GM18907 (cell line): ENCODE data around the gene COX4I2.
"Not testable (repeated sequence)": the region's sequence is repeated elsewhere in the genome, so short reads cannot be mapped to it uniquely, and the experiment has no call there.

ENCODE experiments used
- ATAC-seq: cut with Tn5 transposase; IDR thresholded peaks from one replicate; pipeline ENCODE4 v1.9.1; 2021; ENCODE audit warnings: mild to moderate bottlenecking, moderate library complexity; ENCODE audit not compliant: unreplicated experiment

Gene COX4I2

DNA sequence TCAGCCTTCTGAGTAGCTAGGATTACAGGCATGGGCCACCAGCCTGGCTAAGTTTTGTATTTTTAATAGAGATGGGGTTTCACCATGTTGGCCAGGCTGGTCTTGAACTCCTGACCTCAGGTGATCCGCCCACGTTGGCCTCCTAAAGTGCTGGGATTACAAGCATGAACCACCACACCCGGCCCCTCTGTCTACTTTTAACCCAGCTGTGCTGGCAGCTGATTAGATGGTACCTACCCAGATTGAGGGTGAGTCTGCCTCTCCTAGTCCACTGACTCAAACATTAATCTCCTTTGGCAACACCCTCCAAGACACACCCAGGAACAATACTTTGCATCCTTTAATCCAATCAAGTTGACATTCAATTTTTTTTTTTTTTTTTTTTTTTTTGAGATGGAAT, 10.4 kb downstream of the COX4I2 start:
- ATAC-seq = not testable (repeated sequence)

GRCh38 chr20:31652917-31653396, 15.2 kb downstream of the COX4I2 start:
- ATAC-seq = no peak

DNA sequence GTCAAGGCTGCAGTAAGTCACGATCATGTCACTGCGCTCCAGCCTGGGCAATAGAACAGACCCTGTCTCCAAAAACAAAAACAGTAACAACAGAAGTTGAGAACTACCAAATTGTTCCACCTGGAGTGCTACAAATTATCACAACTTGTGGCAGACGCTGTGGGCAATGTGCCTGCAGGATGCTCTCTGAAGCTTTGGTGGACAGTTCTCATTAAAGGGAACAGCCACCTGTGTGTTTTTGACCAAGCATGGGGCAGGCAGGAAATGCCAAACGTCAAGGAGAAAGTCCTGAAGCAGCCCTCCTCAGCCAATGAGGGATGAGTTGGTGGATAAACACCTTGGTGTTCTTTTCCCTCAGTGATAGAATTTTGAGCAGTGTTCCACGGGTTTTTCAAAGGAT, 15.8 kb downstream of the COX4I2 start:
- ATAC-seq = no peak

DNA sequence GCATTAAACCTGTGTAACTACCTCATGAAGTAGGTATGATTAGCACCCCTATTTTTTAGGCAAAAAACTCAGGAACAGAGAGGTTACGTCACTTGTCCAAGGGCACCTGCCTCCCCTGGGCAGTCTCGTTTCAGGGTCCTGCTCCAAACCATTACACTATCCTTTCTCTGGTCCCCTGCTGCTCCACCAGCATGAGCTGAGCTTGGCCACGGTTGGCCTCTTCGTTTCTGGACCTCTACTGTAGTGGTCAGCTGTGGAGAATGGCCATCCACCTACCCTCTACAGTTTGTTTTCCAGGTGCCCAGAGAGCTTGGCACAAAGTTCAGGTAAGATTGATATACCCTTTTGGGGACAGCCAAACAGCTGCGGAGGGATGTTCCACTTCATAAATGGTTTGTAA, 16.8 kb downstream of the COX4I2 start:
- no peak for ATAC-seq

- ATAC-seq = peak; percentile 75
These were observed 24.1 kb downstream of the COX4I2 start for GRCh38 chr20:31661625-31662371.

DNA sequence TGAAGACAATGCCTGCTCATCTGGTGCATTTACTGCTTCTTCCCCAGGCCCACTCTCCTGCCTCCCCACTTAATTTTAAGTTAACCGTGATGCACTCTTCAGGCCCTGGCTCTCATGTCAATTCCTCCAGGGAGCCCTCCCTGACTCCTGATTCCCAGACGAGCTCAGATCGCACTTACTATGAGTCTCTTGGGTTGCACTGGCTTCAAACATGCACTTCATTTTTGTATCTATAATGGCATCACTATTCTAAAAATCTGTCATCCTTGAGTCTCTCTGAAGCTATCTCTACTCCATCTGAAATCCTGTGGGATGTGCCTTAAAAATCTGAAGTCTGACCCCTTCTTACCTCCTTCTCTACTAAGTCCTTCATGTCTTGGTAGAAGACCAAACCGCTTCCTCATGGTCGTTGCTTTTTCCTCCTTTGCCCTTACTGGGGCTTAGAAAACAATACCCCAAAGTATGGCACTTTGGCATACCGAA, 24.7 kb downstream of the COX4I2 start:
- ATAC-seq = no peak

DNA sequence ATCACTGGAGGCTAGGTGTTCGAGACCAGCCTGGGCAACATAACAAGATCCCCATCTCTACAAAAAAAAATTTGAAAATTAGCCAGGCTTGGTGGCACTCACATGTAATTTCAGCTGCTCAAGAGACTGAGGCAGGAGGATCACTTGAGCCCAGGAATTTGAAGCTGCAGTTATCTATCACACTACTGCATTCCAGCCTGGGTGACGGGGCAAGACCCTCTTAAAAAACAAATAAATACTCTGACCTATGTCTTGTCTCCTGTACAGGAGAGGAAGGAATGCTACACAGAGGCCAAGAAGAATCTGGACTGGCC, 25.8 kb downstream of the COX4I2 start:
- ATAC-seq = no peak

GRCh38 chr20:31663838-31664695, 26.4 kb downstream of the COX4I2 start:
- no peak for ATAC-seq

DNA sequence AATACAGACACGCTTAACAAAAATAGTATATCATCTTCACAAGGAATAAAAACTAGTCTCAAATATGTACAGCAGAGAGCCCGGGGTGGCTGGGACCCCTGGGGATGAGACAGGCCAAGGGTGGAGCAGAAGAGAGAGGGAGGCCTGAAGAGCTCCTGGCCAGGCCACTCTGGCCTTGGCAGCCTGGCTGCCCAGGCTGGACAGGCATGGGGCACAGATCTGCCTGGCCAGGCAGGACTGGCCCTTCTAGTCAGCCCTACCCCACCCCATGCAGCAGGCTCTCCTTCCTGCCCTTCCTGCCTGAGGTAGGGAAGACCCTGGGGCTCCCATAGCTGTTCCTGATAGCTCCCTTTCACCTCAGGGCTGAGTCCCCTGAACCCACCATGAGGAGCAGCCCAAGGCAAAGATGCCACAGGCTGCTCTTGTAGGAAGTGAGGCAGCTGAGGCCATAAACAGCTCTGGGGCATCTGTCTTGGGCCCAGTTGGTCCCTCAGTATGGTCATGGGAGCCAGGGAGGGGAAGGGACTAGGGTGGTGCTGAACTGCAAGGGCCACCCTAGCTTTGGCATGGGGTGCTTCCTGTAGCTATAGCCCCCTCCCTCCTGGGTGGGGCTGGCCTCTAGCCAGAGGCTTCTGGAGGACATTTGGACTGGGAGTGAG, 27.1 kb downstream of the COX4I2 start:
- ATAC-seq = no peak

DNA sequence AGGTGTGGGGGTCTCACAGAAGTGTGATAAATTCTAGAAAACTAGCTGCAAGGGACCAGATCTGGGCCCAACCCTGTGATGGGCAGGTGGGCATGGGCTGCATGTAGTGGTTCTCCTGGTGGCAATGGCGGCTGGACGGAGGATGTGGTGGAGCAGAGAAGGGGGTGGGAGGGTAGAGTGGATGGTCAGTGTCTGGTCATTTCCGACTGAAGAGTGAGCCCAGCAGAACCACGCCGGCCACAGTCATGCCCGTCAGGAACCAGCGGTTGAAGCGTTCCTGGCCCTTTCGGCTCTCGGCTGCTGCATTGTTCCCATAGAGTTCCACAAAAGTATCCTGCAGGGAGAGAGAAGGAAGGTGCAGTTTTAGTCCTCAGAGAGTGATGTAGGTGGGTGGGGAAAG, 28.0 kb downstream of the COX4I2 start:
- ATAC-seq = no peak

GRCh38 chr20:31666258-31667042, 28.7 kb downstream of the COX4I2 start:
- no peak for ATAC-seq

DNA sequence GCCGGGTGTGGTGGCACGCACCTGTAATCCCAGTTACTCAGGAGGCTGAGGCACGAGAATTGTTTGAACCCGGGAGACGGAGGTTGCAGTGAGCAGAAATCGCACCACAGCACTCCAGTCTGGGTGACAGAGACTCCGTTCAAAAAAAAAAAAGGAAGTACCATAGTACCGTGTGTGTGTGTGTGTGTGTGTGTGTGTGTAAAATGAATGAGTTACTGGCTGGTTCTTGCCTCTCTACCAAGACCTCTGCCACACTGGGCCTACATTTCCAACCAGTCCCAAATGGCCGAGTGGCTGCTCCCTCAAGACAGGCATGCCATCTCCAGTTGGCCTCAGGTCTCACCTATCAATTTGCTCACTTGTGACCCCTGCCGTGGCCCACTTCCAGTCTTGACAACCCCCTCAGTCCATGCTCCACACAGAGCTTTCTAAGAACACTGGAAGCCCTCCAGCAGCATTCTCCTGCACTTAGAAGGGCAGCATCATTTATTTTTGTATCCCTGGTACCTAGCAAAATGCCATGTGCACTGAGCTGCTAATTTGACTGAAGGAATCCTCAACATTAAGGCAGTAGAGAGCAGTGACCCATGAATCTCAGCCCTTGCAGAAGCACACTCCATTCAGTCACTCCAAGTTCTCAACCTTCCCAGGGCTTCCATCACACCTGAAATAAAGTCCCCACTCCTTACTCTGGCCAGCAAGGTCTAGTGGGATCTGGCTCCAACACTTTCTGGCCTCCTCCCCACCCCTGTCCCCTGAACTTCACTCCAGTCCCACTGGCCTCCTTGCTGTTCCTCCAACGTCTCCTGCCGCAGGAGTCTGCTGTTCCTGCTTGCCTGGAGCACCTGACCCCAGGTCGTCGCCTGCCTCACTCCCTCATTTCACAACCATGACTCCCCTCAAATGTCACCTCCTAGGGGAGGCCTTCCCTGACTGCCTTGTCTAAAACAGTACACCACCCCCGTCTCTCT, 29.9 kb downstream of the COX4I2 start:
- ATAC-seq = no peak

DNA sequence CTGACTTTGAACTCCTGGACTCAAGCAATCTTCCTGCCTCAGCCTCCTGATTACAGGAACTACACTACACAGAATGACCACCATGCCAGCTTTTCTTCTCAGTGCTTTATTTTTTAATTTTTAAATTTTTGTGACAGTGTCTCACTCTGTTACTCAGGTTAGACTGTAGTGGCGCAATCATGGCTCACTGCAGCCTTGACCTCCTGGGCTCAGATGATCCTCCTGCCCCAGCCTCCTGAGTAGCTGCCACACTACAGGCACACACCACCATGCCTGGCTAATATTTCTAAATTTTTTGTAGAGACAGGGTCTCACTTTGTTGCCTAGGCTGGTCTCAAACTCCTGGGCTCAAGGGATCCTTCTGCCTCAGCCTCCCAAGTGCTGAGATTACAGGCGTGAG, 31.2 kb downstream of the COX4I2 start:
- ATAC-seq = not testable (repeated sequence)

DNA sequence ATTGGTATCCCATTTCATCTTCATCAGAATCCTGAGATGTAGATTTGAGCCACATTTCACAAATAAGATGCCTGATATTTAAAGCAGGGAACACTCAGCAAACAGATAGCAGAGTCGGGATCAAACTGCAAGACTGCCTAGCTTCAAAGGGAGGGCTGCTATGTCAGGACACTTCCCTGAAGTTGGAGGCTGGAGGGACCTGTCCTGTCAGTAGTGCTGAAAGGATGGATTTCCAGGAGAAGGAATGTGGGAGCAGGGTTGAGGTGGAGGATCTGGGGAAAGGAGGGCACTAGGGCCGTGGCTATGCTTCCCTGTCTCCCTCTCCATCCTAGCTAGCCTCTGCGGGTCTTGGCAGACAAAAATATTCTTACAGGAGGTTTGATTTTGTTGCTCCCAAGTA, 32.2 kb downstream of the COX4I2 start:
- no peak for ATAC-seq

GRCh38 chr20:31670371-31671228, 32.9 kb downstream of the COX4I2 start:
- no peak for ATAC-seq

DNA sequence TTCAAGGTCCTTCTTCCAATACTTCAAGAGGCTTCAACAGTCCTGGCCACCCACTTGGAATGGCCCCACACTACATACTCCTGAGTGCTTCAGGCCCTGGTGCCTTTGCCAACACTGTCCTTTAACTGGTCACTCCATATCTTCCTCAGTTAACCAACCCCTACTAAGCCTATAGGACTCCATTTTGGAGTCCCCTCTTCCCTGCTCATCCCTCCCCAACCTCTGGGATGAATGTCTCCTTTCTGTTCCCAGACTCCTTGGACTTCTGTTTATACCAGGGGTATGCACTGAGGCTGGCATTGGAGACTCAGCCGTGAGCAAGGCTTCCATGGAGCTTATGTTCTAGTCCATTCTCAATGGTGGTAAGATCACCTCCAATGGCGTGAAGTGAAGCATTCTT, 33.6 kb downstream of the COX4I2 start:
- ATAC-seq = no peak

DNA sequence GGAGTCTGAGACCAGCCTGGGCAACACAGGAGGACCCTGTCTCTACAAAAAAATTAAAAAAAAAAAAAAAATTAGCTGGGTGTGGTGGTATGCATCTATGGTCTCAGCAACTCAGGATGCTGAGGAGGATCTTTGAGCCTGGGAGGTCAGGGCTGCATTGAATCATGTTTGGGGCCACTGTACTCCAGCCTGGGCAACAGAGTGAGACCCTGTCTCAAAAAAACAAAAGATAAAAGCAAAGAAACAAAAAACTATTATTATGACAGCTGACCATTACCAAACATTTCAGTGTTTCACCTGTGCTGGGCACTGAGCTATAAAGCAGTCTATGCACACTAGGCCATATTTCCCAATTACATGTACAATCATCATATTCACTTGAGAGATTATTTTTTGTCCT, 35.7 kb downstream of the COX4I2 start:
- ATAC-seq = no peak

- no peak for ATAC-seq
These were observed 36.3 kb downstream of the COX4I2 start for GRCh38 chr20:31673943-31674463.
